Caco-2 (cell line): ENCODE measurements around the gene AK9. TPM values are rescaled to one million over a fixed set of nuclear protein-coding genes. Genes with fewer than 3 reads are reported as not detected.

ENCODE experiments used
- BruUV-seq: library from RNA; stranded (reverse); fragments of 400-500 nt; replicated peaks from 2 replicates; lab custom pipeline; 2021; lab: Mats Ljungman, UMichigan
- CTCF ChIA-PET: fragments of 300-600 bp; sonication (Branson Sonifier 250); formaldehyde crosslinking; loops from one replicate; lab custom pipeline; 2022; ENCODE audit warnings: antibody characterized with exemption; lab: Charles Lee
- POLR2A ChIA-PET: fragments of 300-600 bp; sonication (Branson Sonifier 250); formaldehyde crosslinking; loops from one replicate; lab custom pipeline; 2022; ENCODE audit warnings: antibody characterized with exemption; lab: Charles Lee
- DNase-seq, 2 experiments: peaks; one replicate each; pipeline versions ENCODE4 v3.0.0 to v3.0.0-alpha.2; 2020 to 2022
- H3K27me3 ChIP-seq: replicated peaks from 2 replicates; pipeline ENCODE4 v1.6.0; 2011; ENCODE audit warnings: low read length; ENCODE audit not compliant: control insufficient read depth, insufficient read depth
- H3K36me3 ChIP-seq: 2 replicates; pipeline ENCODE4 v1.5.1; 2011; ENCODE audit warnings: low read length; ENCODE audit not compliant: control insufficient read depth, insufficient read depth
- H3K4me1 ChIP-seq: fragments of 250-450 bp; sonication (Bioruptor Pico); 2 replicates; pipeline ENCODE4 v1.5.1; 2020; ENCODE audit warnings: mild to moderate bottlenecking
- H3K4me3 ChIP-seq: 2 replicates; pipeline ENCODE4 v1.5.1; 2011; ENCODE audit warnings: low read depth, mild to moderate bottlenecking, control low read depth, low read length
- H3K9me3 ChIP-seq: fragments of 250-450 bp; sonication (Bioruptor Pico); 2 replicates; pipeline ENCODE4 v1.5.1; 2020; ENCODE audit warnings: mild to moderate bottlenecking, moderate library complexity
- H3K27ac Mint-ChIP-seq: one replicate; pipeline ENCODE4 v1.8.0; 2022; ENCODE audit warnings: mixed read lengths; ENCODE audit not compliant: unreplicated experiment
- H3K27me3 Mint-ChIP-seq: one replicate; pipeline ENCODE4 v1.8.0; 2022; ENCODE audit warnings: mixed read lengths; ENCODE audit not compliant: insufficient read depth, unreplicated experiment
- H3K36me3 Mint-ChIP-seq: one replicate; pipeline ENCODE4 v1.8.0; 2022; ENCODE audit warnings: mild to moderate bottlenecking, mixed read lengths; ENCODE audit not compliant: insufficient read depth, unreplicated experiment
- H3K4me1 Mint-ChIP-seq: one replicate; pipeline ENCODE4 v1.8.0; 2022; ENCODE audit warnings: low read depth, mixed read lengths; ENCODE audit not compliant: unreplicated experiment
- H3K4me3 Mint-ChIP-seq: one replicate; pipeline ENCODE4 v1.8.0; 2022; ENCODE audit warnings: mild to moderate bottlenecking, moderate library complexity, mixed read lengths; ENCODE audit not compliant: unreplicated experiment
- H3K9me3 Mint-ChIP-seq: one replicate; pipeline ENCODE4 v1.8.0; 2022; ENCODE audit warnings: mixed read lengths; ENCODE audit not compliant: unreplicated experiment
- CTCF ChIP-seq, 2 experiments: fragments of 200-600 bp in 1 of 2; IDR thresholded peaks; 1 replicate in 1 of 2; 2 replicates in 1 of 2; pipeline versions ENCODE4 v1.5.1 to v1.8.0; 2011 to 2022; ENCODE audit warnings: antibody characterized with exemption in 1 of 2, control low read depth in 1 of 2, inconsistent platforms in 1 of 2, low read depth in 1 of 2, low read length in 1 of 2, mild to moderate bottlenecking in 1 of 2, moderate library complexity in 1 of 2; ENCODE audit not compliant: insufficient read depth in 1 of 2, severe bottlenecking in 1 of 2, unreplicated experiment in 1 of 2
- intact Hi-C: fragments of 100-400 bp; cut with micrococcal nuclease; formaldehyde crosslinking; loops from one replicate; pipeline ENCODE4 v1.10.0; 2022; ENCODE audit not compliant: unreplicated experiment
- total RNA-seq: library from RNA; stranded (reverse); gene quantifications from 2 replicates; pipeline ENCODE4 v1.2.3, GENCODE V29; 2022

The AK9 gene
- total RNA-seq, 1 experiment from 2014 or later, result 3.4 TPM

- CTCF ChIA-PET, result interaction anchor here (1.0 kb wide), 1 partner anchor 368 kb away, joined by 3 read pairs; no protein-coding TSS in a partner anchor
- Mint-ChIP-seq H3K36me3 (no peaks in the 10 kb centered on the region), H3K27ac (no peak overlapping the region)
Measured at GRCh38 chr6:109672175-109672574, 18.8 kb downstream of the AK9 start.

GRCh38 chr6:109671733-109672132 lies 19.3 kb downstream of the AK9 start:
- H3K4me1 ChIP-seq, result peaks cover 9% of the 10 kb centered on the region; the same call in 1 of the 2 replicates
- H3K27me3 ChIP-seq, result no peaks in the 10 kb centered on the region
- Mint-ChIP-seq H3K36me3 (no peaks in the 10 kb centered on the region), H3K4me3 (no peak overlapping the region), H3K9me3 (no peaks in the 10 kb centered on the region), H3K27me3 (no peaks in the 10 kb centered on the region), H3K27ac (no peak overlapping the region), H3K4me1 (peaks cover 14% of the 10 kb centered on the region)
- ChIA-PET POLR2A (no interaction called here), CTCF (interaction anchor here (1.0 kb wide), 1 partner anchor 368 kb away, joined by 3 read pairs; no protein-coding TSS in a partner anchor)
- H3K9me3 ChIP-seq, result no peaks in the 10 kb centered on the region
- H3K36me3 ChIP-seq, result no peaks in the 10 kb centered on the region
- intact Hi-C loops, result loop anchor here (1.0 kb wide), 1 partner anchor 19 kb away; no protein-coding TSS in a partner anchor
- no TSS peak for BruUV-seq
- DNase-seq, result no peak
- no peak for TF ChIP-seq CTCF (IDR thresholded peaks at IDR 0.05; ENCODE audit: insufficient read depth in 1 of 2, low read depth in 1 of 2, low read length in 1 of 2, severe bottlenecking in 1 of 2, unreplicated experiment in 1 of 2)
- H3K4me3 ChIP-seq, result no peak overlapping the region

More at GRCh38 chr6:109672175-109672574, 18.8 kb downstream of the AK9 start:
- Mint-ChIP-seq H3K27me3 (no peaks in the 10 kb centered on the region), H3K4me3 (no peak overlapping the region), H3K4me1 (peaks cover 14% of the 10 kb centered on the region), H3K9me3 (no peaks in the 10 kb centered on the region)
- Histone ChIP-seq H3K4me3 (no peak overlapping the region), H3K27me3 (no peaks in the 10 kb centered on the region), H3K9me3 (no peaks in the 10 kb centered on the region), H3K36me3 (no peaks in the 10 kb centered on the region), H3K4me1 (peaks cover 9% of the 10 kb centered on the region; the same call in 1 of the 2 replicates)
- intact Hi-C loops, result no loop called here
- TF ChIP-seq CTCF (IDR thresholded peaks at IDR 0.05; ENCODE audit: insufficient read depth in 1 of 2, low read depth in 1 of 2, low read length in 1 of 2, severe bottlenecking in 1 of 2, unreplicated experiment in 1 of 2), result no peak
- no TSS peak for BruUV-seq
- POLR2A ChIA-PET, result no interaction called here
- DNase-seq, result no peak

- H3K36me3 Mint-ChIP-seq, result no peaks in the 10 kb centered on the region
- no peak for TF ChIP-seq CTCF (IDR thresholded peaks at IDR 0.05; ENCODE audit: insufficient read depth in 1 of 2, low read depth in 1 of 2, low read length in 1 of 2, severe bottlenecking in 1 of 2, unreplicated experiment in 1 of 2)
- peaks cover 14% of the 10 kb centered on the region for H3K4me1 Mint-ChIP-seq
- no peaks in the 10 kb centered on the region for H3K27me3 Mint-ChIP-seq
- Histone ChIP-seq H3K36me3 (no peaks in the 10 kb centered on the region), H3K27me3 (no peaks in the 10 kb centered on the region), H3K4me3 (no peak overlapping the region), H3K4me1 (peaks cover 9% of the 10 kb centered on the region; the same call in 1 of the 2 replicates), H3K9me3 (no peaks in the 10 kb centered on the region)
- intact Hi-C loops, result no loop called here
- POLR2A ChIA-PET, result no interaction called here
- H3K4me3 Mint-ChIP-seq, result no peak overlapping the region
- no peaks in the 10 kb centered on the region for H3K9me3 Mint-ChIP-seq
- H3K27ac Mint-ChIP-seq, result no peak overlapping the region
- no TSS peak for BruUV-seq
- CTCF ChIA-PET, result no interaction called here
- DNase-seq, result no peak
Measured at GRCh38 chr6:109669811-109670210, 21.2 kb downstream of the AK9 start.
